Occipital lobe (tissue), 2 donors: ENCODE results near the gene ANO4. TPM values are rescaled to one million over a fixed set of nuclear protein-coding genes. Genes with fewer than 3 reads are reported as not detected.

Experiments used
- DNase-seq: peaks from one replicate; lab custom pipeline; 2025; lab: John Stamatoyannopoulos, UW
- total RNA-seq: library from RNA; depleted of rRNA; stranded (reverse); fragments of >200 nt; gene quantifications from one replicate; pipeline ENCODE4 v1.2.3, GENCODE V29; 2014

The ANO4 gene
- total RNA-seq, 1 donor from 2014 or later = 75.5 TPM

DNA sequence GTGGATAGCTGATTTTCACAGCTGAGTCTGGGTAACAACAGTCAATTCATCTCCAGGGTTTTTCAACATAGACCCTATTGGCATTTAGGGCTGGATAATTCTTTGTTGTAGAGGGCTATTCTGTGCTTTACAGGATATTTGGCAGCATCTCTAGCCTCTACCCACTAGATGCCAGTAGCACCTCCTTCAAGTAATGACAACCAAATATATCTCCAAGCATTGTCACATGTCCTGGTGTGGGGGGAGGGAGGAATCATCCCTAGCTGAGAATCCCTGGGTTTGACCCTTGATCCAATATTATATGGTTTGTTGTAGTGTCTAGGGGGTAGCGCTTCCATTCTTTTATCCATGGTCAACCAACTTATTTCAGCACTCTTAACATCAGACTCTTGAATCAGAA lies 157.2 kb downstream of the ANO4 start:
- no peak for DNase-seq

DNA sequence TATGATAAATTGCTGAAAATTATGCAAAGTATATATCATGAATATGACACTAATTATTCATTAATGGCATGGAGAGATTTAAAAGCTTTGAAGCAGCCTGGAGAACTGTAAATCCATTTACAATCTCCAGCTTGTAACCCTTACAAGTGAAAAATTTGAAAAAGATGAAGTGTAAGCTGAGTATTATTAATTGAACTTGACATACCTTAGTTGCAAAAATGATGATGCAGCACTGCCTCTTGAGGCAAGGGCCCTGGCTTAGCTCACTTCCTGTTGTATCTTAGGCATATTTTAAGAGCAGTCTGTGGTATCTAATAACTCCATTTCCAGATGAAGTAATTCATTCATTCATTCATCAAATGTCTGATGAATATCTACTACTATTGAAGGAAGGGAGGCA lies 158.6 kb downstream of the ANO4 start:
- no peak for DNase-seq

DNA sequence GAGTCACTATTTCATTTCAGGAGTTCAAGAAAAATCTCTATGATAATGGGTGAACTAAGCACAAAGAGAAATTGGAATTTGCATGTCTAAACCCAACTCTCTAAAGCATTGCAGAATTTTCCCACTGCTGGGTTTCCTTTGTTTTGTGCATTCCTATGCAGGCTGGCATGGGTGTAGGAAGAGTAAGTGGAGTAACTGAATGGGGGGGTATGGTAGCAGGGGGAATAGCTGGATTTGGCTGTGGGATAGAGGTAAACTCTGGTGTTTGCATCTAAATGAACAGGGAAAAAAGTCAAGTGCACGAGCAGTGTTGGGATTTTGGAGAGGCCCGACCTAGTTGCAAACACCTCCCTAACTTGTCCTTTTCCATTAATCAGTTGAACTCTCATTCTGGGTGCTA lies 159.1 kb downstream of the ANO4 start:
- no peak for DNase-seq

DNA sequence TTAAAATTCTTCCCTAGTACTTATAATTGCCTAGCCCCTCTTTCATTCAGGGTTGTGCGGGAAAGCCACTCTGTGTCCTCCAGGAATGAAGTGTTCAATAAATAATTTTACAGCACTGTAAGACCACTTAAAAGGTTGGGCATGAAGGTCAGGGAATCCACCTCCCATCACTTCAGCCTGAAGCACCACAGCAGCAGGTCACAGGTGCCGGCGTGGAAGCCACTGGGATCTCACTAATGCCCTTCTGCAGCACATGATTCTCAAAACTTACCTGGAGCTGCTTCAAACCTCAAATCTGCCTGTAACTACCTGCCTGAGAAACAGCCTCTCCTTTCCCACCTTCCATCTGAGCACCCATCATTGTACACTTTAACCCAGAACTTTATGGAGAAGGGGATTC lies 159.5 kb downstream of the ANO4 start:
- DNase-seq = no peak

DNA sequence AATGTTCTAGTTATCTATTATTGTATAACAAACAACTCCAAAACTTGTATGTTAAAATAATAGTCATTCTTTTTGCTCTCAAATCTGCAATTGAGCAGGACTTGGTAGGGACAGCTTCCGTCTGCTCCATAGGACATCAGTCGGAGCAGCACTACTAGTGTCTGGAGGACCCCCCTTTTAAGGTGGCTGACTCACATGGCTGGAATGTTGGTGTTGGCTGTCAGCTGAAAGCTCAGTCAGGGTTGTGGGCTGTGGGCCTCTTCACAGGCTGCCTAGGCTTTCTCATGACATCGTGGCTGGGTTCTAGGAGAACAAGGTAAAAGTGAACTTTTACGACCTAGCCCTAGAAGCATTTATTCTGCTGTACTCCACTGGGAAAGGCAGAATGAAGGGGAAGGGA lies 160.6 kb downstream of the ANO4 start:
- no peak for DNase-seq

DNA sequence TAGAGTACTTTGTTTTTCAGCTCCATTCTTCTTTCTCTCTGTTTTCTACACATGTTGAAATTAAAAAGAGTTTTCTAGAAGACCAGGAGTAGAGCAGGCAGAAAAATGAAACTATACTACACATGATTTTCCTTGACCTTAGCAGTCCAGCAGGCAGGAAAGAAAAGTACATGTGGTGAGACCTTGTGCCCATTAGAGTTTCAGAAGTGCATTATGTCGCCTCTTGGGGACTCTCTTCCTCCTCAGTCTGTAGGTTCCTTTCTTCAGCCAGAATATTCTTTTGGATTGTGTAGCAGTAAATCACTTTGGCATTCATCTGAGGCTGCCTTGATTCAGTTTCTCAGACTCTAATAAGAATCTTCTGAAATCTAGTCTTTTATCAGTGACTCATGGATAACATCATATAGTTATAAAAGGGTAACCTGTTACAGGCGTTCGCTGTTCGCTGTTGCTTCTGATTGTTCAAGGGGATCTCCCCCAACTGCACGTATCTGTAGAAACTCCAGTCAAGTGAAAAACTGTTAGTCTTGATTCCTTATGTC lies 161.8 kb downstream of the ANO4 start:
- DNase-seq = no peak

DNA sequence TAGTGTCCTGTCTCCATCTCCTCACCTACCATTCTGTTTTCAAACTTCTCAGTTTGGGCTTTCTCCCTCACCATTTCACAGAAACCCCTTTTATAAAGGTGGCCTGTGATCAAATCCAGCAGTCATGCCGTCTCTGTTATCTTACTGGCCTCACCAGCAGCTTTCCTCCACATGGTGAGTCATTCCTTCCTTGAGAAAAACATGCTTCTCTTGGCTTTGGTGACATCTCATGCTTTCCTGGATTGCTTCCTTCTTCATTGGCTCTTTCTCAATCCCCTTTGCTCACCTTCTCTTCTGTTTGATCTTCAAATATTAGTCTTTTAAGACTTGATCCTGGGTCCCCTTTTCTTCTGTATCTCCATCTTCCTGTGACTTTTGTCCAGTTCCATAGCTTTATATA lies 164.9 kb downstream of the ANO4 start:
- no peak for DNase-seq

DNA sequence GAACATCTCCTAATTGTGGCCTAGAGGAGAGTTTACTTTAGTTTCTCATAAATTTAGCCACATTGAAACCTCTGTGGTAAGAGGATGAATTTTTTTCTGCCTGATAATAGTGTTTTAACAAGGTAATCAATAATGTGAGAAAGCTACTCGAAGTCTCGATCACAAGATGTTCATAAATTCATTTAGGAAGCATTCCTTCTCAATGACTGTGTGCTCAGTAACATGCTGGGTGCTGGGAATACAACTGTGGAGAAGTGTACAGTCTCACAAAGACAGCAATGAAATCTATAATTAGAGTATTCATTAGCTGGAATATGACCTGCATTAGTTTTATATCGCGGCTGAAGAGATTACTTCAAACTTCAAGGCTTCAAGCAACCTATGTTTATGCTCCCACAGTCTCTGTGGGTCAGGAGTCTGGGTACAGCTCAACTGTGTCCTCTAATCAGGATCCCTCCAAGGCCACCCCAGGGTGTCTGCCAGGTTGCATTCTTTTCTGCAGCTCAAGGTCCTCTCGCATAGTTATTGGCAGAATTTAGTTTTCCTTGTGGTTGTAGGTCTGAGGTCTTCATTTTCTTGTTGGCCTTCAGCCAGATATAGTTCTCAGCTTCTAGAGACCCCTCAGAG lies 167.6 kb downstream of the ANO4 start:
- no peak for DNase-seq

DNA sequence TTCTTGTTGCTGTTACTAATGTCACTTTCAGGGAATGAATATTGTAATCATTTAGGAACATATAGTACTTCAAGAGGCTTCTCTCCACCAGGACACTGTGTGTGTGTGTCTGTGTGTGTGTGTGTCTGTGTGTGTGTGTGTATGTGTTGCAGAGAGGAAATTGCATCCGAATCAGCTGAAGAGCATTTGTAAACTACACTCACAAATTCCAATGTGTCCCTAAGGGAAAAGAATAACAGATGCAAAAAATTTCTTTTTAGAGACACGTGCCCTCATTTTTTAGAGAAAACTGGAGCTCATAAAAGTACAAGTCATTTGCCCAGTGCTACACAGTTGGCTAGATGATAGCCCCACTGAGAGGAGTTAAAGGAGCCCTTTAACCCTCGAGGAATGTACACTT lies 168.8 kb downstream of the ANO4 start:
- DNase-seq = no peak

DNA sequence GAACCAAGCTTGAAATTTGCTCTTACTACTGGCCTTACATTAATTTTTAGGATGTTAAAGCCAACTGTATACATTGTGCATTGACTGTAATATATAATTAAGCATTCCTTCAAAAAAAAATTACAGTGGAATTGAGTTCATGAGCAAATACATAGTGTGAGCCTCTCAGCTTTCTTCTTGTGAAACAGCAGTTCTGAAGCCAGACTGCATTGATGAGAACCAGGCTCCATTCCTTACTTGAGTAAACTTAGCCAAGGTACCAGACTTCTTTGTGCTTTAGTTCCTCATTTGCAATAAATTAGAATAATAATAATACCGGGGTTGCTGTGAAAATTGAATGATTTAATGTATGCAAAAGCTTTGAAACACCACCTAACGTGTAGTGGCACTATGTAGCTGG lies 169.5 kb downstream of the ANO4 start:
- DNase-seq = no peak

DNA sequence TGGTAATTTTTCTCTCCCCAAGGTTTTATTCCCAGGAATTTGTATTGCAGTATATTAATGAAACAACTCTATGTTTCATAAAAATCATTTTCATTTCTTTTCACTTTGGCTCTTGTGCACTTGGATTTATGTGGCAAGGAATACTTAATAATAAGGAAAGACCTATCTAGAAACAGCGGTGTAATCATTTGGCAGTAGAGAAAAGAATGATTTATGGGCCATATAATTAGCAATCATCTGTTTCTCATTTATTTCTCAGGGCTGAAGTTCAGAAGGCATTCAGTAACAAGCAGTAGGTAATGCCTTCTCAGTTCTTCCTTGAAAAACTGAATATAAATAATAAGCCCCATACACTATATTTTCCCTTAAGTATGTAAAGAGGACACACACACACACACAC lies 172.6 kb downstream of the ANO4 start:
- no peak for DNase-seq

DNA sequence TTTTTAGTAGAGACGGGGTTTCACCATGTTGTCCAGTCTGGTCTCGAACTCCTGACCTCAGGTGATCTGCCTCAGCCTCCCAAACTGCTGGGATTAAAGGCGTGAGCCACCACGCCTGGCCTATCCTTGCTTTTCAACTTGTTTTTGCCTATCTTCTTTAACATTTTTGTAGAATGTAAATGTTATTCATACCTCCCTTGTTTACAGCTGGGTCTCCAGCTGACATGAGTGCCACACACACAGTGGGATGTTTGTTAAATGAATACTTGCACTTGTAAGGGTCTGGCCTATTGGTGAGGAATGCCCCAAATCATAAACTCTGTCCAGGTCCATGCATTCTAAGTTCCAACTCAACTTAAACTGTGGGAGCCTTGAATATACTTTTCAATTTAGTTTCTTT lies 176.3 kb downstream of the ANO4 start:
- no peak for DNase-seq

DNA sequence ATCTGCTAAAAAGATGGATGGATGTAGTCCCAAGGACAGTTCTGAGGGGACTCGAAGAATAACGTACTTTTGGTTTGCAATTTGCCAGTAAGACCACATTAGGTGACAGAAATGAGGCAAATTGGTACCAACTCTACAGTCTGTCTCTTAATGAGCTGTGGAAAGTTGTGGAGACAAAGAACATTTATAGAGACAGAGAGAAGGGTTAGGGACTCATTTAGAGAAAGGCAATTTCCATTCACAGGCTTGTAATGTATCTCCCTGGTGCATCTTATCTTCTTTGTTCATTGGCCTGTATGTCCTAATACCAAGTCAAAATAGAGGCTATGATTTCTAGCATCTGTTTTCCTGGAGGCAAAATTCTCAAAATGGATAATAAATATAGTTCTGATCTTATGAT lies 177.5 kb downstream of the ANO4 start:
- DNase-seq = no peak

DNA sequence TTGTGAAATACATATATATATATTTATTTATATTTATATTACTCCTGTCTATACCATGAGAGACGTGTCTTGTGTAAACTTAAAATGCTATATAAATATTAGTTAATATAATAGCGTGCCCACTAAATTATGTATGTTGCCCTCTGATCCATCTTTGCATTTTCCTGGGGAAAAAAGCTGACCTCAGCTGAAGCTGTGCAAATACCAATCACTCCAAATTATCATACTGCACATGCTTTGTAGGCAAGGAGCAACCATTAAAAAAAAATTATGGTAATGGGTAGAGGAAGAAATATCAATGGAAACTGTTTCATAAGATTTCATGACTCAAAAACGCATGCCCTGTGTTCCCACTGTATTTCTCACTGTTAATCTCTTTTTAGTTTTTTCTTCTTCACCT lies 179.8 kb downstream of the ANO4 start:
- no peak for DNase-seq

DNA sequence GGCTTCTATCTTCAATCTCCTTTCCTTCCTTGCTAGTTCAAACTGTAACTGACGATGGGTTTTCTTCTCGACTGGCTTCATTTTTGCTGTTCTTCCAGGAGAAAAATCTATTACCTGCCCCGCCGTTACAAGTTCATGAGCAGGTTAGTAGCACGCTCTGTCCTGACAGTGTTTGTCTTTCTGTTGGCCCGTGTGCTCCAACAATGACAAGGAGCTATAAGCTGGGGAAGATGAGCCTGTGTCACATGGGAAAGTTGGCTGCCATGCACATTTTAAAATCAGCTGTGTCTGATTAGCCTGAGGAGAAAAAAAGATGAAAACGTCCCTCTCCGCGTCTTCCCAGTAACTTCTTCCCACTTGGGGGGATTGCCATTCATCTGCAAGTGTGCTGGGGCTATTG lies 180.2 kb downstream of the ANO4 start:
- no peak for DNase-seq

DNA sequence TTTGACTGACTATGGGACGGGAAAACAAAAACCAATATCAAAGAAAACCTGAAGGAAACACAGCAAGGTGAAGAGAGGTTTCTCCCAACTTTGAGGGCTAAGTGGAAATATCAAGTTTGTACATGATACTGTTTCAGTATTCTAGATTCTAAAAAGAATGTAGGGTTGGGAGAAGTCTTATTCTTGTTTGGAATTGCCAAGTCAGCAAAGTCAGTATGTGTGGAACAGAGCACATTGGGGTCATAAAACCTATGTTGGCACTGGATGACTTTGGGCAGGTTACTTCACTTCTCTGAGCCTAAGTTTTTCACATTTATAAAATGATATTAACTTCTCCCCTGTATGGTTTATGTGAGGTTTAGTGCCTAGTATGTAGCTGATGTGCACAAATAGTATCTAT lies 182.2 kb downstream of the ANO4 start:
- DNase-seq = no peak

DNA sequence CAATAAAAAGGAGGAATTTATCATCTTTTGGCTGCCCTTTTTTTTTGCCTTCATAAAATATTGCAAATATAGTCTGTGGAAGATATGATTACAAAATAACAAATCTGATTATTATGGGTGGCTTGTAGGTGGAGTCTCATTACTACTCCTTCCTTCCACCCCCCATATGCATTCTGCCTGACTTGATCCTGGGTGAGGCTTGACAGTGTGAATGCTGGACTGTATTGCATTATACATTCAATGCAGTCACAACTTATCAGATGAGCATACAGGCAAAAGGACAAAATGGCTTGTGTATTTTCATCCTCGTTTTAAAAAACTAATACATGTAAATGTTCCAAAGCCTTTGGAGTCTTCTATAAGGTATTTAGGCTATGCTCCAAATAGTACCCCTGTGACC lies 186.3 kb downstream of the ANO4 start:
- no peak for DNase-seq

DNA sequence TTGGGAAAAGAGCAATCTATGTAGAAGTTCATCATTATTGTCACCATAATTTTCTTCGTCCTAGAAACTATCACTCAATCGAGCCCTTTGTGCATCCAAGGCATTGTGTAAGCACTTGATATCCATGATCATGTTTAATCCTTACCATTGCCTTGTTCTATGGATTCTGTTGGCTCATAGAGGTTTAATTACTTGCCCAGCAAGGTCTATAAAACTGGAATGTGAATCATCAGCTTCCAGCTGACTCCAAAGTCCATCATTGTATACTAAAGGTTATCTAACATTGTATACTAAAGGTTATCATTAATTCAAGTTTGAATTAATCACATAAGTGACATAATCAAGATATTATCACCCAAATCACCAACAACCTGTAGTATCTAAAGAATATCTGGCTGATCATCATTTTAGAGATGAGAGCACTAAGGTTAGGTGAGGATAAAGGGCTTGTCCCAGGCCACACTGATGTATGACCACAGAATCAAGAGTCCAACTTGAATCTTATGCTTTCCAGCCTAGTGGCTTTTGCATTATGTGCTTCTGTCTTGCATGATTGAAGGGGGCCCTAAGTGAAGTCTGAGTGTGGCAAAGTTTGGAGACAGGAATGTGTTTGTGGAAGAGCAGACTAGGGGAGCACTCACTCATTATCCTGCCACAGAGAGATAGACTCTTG lies 188.1 kb downstream of the ANO4 start:
- DNase-seq = no peak

DNA sequence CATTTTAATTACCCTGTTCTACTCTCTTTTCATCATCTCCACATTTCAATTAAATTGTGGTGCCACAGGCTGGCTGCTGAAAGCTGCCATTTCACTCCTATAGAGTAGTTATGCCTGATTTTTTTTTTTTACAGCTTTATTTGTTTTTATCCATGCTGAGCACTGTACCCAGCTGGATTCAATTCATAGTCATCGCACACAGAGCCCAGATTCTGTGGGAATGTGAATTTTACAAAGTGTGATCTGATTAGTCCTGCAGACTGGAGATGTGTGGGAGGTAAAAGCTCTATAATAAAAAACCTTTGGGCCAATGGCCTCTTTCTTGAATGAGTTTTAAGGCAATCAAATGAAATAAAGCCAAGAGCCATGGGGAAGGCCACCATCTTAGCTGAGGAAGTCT lies 190.2 kb downstream of the ANO4 start:
- DNase-seq = no peak

DNA sequence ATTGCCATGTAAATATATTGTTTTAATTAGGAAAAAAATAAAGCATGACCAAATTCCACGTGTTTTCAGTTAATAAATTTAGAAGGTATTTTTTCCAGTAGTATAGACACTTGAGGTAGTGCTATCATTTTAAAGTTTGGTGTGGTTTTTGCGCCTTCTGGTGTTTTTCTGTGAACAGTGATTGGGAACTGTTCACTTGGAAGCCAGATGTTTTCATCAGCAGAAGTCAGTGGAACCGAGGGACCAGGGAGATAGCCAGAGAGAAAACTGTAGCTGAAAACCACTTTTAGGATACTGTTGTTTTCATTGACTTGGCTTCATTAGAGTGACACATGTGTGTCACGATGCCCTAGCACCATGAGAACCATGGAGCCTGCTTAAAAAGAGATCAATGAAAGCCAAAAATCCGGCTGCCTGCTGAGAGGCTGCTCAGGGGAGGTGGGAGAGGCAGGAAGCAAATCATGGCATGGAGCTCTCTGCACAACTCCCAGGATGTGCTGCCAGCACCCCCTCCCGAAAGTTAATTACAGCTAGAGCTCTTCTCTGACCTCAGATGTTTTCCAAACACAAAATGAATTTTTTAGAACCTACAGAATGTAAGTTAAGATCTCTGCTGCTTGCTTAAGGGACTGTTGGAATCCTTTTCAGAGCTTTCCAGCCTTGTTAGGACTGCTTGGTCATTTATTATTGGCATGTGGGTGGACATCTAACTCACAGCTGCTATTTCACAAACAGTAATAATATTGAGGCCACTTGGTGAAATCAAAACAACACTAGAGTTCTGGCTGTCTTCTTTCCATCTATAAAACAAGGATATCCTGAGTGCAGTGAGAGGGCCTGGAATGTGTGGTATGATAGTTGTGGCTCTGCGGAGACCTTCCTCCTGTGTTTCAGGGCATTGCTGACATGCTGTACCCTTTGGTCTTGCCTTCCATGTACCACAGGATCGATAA lies 192.3 kb downstream of the ANO4 start:
- DNase-seq = no peak

DNA sequence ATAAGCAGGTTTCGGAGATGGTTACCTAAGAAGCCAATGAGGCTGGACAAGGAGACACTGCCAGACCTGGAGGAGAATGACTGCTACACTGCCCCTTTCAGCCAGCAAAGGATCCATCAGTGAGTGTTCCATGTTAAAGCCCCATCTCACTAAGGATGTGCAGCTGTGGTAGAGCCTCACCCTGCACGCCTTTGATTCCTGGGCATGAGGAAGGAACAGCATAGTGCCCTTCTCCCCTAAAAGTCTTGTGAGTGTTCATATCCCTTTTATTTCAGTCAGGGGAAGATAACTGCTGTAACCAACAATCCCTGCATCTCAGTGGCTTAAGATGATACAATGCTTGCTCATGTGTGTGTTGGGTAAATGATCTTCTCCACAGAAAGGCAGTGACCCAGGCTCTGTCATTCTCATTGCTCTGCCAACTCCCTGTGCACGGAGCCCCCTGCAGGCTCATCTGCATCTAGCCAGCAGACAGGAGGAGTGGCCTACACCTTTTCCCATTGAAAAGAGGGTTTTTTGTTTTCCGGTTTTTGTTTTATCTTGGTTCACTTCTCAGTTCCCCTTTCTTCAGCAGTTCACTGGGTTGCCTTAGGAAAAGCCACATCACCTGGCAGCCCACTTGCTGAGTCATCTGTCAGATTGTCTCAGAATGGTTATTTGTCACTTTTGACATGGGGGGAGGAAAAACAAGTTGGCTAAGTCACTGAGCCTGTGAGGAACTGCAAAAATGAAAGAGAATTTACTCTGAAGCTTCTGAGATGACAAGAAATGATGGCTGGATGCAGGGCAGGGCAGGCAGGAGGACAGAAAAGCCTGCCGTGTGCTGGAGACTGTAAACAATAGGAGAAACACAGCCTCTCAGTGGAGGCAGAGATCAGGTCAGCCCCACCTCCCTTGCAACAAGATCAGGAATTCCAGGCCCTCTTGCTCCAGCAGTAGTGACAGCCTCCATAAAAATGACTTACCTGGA lies 193.3 kb downstream of the ANO4 start:
- DNase-seq = no peak
